ENCODE measurements around the gene CNKSR3. TPM values are rescaled to one million over a fixed set of nuclear protein-coding genes. Genes with fewer than 3 reads are reported as not detected.

The CNKSR3 gene
- polyA plus RNA-seq, 1 of the 3 experiments (the other 2 are of a cell fraction): 1.6 TPM

DNA sequence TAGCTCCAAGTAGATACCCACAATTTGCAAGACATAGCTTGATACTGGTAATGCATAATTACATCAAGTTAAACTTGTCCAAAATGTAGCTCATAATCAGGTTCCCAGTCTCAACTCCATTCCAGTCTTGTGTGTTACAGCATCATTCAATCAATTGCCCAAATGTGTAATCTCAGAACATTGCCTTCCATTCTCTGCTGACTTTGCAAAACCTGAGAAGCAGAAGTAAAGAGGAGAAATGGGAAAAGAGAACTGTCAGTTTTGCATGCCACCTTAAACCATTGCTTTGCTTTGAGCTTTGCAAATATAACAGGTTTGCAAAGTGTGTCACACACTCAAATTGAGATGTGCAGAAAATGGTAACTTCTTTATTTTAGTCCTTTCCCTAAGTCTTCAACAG is 40.3 kb upstream of the CNKSR3 start:
- H3F3A ChIP-seq (replicated peaks; ENCODE audit: insufficient read depth): peaks cover 9% of the 10 kb centered on the region
- H3K27ac ChIP-seq (ENCODE audit: low read depth in 2 of 2, low read length in 1 of 2): no peak overlapping the region
- TF ChIP-seq GATA2 (CRISPR knock-in tag; IDR thresholded peaks at IDR 0.05): no peak
- TF ChIP-seq CHD2 (IDR thresholded peaks at IDR 0.05; ENCODE audit: low read length, partially characterized antibody): no peak
- no peak for TF ChIP-seq RCOR1 (IDR thresholded peaks at IDR 0.05; ENCODE audit: low read length)
- no peak for TF ChIP-seq MEF2A (IDR thresholded peaks at IDR 0.05; ENCODE audit: borderline replicate concordance, low read depth)
- TF ChIP-seq RAD21 (IDR thresholded peaks at IDR 0.05; ENCODE audit: low read length): no peak
- no peak for TF ChIP-seq POLR2AphosphoS5 (IDR thresholded peaks at IDR 0.05; ENCODE audit: low read depth, low read length)
- TF ChIP-seq, protein P1, sequence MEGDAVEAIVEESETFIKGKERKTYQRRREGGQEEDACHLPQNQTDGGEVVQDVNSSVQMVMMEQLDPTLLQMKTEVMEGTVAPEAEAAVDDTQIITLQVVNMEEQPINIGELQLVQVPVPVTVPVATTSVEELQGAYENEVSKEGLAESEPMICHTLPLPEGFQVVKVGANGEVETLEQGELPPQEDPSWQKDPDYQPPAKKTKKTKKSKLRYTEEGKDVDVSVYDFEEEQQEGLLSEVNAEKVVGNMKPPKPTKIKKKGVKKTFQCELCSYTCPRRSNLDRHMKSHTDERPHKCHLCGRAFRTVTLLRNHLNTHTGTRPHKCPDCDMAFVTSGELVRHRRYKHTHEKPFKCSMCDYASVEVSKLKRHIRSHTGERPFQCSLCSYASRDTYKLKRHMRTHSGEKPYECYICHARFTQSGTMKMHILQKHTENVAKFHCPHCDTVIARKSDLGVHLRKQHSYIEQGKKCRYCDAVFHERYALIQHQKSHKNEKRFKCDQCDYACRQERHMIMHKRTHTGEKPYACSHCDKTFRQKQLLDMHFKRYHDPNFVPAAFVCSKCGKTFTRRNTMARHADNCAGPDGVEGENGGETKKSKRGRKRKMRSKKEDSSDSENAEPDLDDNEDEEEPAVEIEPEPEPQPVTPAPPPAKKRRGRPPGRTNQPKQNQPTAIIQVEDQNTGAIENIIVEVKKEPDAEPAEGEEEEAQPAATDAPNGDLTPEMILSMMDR (IDR thresholded peaks at IDR 0.05): no peak
- TF ChIP-seq FOSL2 (IDR thresholded peaks at IDR 0.05; ENCODE audit: borderline replicate concordance, low read depth): no peak
- no peak for TF ChIP-seq SIN3A (IDR thresholded peaks at IDR 0.05; ENCODE audit: borderline replicate concordance, low read depth, low read length)
- TF ChIP-seq EZH2phosphoT487 (IDR thresholded peaks at IDR 0.05; ENCODE audit: borderline replicate concordance, low read depth): no peak
- TF ChIP-seq, protein P2, sequence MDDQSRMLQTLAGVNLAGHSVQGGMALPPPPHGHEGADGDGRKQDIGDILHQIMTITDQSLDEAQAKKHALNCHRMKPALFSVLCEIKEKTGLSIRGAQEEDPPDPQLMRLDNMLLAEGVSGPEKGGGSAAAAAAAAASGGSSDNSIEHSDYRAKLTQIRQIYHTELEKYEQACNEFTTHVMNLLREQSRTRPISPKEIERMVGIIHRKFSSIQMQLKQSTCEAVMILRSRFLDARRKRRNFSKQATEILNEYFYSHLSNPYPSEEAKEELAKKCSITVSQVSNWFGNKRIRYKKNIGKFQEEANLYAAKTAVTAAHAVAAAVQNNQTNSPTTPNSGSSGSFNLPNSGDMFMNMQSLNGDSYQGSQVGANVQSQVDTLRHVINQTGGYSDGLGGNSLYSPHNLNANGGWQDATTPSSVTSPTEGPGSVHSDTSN (IDR thresholded peaks at IDR 0.05): no peak
- TF ChIP-seq, protein P3, sequence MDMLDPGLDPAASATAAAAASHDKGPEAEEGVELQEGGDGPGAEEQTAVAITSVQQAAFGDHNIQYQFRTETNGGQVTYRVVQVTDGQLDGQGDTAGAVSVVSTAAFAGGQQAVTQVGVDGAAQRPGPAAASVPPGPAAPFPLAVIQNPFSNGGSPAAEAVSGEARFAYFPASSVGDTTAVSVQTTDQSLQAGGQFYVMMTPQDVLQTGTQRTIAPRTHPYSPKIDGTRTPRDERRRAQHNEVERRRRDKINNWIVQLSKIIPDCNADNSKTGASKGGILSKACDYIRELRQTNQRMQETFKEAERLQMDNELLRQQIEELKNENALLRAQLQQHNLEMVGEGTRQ (IDR thresholded peaks at IDR 0.05; ENCODE audit: borderline replicate concordance, low read depth, low read length): no peak
- H3K27me3 ChIP-seq (ENCODE audit: insufficient read depth): no peaks in the 10 kb centered on the region
- H4K20me1 ChIP-seq (ENCODE audit: insufficient read depth): no peaks in the 10 kb centered on the region
- no peaks in the 10 kb centered on the region for H3K79me2 ChIP-seq (ENCODE audit: insufficient read depth)
- no peaks in the 10 kb centered on the region for H3K9me2 ChIP-seq
- no peak for DNase-seq
- H3K9ac ChIP-seq: no peak overlapping the region
- no peak overlapping the region for H2AFZ ChIP-seq (ENCODE audit: low read depth)
- peaks cover 0 to 19% of the 10 kb centered on the region in 2 experiments; a peak in 3 of 4 replicates for H3K4me1 ChIP-seq (ENCODE audit: control insufficient read depth in 1 of 2, insufficient read depth in 2 of 2, low read depth in 1 of 2, low read length in 1 of 2)
- CTCF ChIA-PET: no interaction called here
- H3K9me3 ChIP-seq: no peaks in the 10 kb centered on the region
- H3K4me3 ChIP-seq (ENCODE audit: low read depth in 2 of 2, low read length in 1 of 2): no peak overlapping the region
- no peaks in the 10 kb centered on the region for H3K36me3 ChIP-seq (replicated peaks in 1 of 2; ENCODE audit: control insufficient read depth in 1 of 2, insufficient read depth in 2 of 2, low read length in 1 of 2)
- POLR2A ChIA-PET: no interaction called here
- H3K4me2 ChIP-seq: no peak overlapping the region

DNA sequence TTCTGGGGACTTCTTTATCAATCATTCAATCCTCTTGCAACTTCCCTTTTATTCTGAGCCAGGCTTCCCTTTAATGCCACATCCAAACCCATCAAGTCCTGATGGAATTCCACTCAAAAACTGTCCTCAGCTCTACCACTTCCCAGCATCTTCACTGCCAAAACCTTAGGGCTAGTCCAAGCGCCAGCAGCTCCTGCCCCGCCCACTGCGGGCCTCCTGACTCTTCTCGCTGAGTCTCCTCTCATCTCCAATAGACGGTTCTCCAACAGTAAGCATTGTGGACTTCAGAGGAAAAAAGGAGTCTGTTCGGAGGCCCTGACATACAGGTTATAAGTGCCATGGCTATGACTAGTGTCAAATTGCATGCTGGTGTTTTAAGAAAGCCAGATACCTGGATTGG is 38.7 kb upstream of the CNKSR3 start:
- no peaks in the 10 kb centered on the region for H3K9me2 ChIP-seq
- ChIA-PET POLR2A (interaction anchor here (1.3 kb wide), 1 partner anchor 40 kb away, joined by 3 read pairs; no protein-coding TSS in a partner anchor), CTCF (no interaction called here)
- H4K20me1 ChIP-seq (ENCODE audit: insufficient read depth): no peaks in the 10 kb centered on the region
- H2AFZ ChIP-seq (ENCODE audit: low read depth): no peak overlapping the region
- H3K27me3 ChIP-seq (ENCODE audit: insufficient read depth): no peaks in the 10 kb centered on the region
- H3K79me2 ChIP-seq (ENCODE audit: insufficient read depth): no peaks in the 10 kb centered on the region
- no peak overlapping the region for H3K9ac ChIP-seq
- WGBS (ENCODE audit: low lambda C conversion rate): 96% methylated on average over 6 of the region's 6 CpGs
- H3K9me3 ChIP-seq: no peaks in the 10 kb centered on the region
- H3K4me3 ChIP-seq (ENCODE audit: low read depth in 2 of 2, low read length in 1 of 2): no peak overlapping the region
- peaks cover 0 to 11% of the 10 kb centered on the region in 2 experiments; a peak in 2 of 4 replicates for H3K4me1 ChIP-seq (ENCODE audit: control insufficient read depth in 1 of 2, insufficient read depth in 2 of 2, low read depth in 1 of 2, low read length in 1 of 2)
- peaks cover 9% of the 10 kb centered on the region for H3F3A ChIP-seq (replicated peaks; ENCODE audit: insufficient read depth)
- no peak overlapping the region for H3K27ac ChIP-seq (ENCODE audit: low read depth in 2 of 2, low read length in 1 of 2)
- no peaks in the 10 kb centered on the region for H3K36me3 ChIP-seq (replicated peaks in 1 of 2; ENCODE audit: control insufficient read depth in 1 of 2, insufficient read depth in 2 of 2, low read length in 1 of 2)
- DNase-seq: no peak
- TF ChIP-seq, protein P4, sequence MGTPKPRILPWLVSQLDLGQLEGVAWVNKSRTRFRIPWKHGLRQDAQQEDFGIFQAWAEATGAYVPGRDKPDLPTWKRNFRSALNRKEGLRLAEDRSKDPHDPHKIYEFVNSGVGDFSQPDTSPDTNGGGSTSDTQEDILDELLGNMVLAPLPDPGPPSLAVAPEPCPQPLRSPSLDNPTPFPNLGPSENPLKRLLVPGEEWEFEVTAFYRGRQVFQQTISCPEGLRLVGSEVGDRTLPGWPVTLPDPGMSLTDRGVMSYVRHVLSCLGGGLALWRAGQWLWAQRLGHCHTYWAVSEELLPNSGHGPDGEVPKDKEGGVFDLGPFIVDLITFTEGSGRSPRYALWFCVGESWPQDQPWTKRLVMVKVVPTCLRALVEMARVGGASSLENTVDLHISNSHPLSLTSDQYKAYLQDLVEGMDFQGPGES (IDR thresholded peaks at IDR 0.05; ENCODE audit: low read depth, low read length): no peak
- TF ChIP-seq, protein P5, sequence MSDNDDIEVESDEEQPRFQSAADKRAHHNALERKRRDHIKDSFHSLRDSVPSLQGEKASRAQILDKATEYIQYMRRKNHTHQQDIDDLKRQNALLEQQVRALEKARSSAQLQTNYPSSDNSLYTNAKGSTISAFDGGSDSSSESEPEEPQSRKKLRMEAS (IDR thresholded peaks at IDR 0.05; ENCODE audit: low read depth): no peak
- TF ChIP-seq TAF1 (IDR thresholded peaks at IDR 0.05; ENCODE audit: borderline replicate concordance, low read depth, low read length) (no peak), MEF2A (IDR thresholded peaks at IDR 0.05; ENCODE audit: borderline replicate concordance, low read depth) (no peak), YY1 (IDR thresholded peaks at IDR 0.05; ENCODE audit: low read depth) (no peak), CHD2 (IDR thresholded peaks at IDR 0.05; ENCODE audit: low read length, partially characterized antibody) (no peak), RCOR1 (IDR thresholded peaks at IDR 0.05; ENCODE audit: low read length) (no peak)
- TF ChIP-seq, protein P6, sequence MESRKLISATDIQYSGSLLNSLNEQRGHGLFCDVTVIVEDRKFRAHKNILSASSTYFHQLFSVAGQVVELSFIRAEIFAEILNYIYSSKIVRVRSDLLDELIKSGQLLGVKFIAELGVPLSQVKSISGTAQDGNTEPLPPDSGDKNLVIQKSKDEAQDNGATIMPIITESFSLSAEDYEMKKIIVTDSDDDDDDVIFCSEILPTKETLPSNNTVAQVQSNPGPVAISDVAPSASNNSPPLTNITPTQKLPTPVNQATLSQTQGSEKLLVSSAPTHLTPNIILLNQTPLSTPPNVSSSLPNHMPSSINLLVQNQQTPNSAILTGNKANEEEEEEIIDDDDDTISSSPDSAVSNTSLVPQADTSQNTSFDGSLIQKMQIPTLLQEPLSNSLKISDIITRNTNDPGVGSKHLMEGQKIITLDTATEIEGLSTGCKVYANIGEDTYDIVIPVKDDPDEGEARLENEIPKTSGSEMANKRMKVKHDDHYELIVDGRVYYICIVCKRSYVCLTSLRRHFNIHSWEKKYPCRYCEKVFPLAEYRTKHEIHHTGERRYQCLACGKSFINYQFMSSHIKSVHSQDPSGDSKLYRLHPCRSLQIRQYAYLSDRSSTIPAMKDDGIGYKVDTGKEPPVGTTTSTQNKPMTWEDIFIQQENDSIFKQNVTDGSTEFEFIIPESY (IDR thresholded peaks at IDR 0.05; ENCODE audit: borderline replicate concordance, low read depth): no peak
- H3K4me2 ChIP-seq: no peak overlapping the region
